ENCODE measurements around the gene TMEM123.

TMEM123 gene

DNA sequence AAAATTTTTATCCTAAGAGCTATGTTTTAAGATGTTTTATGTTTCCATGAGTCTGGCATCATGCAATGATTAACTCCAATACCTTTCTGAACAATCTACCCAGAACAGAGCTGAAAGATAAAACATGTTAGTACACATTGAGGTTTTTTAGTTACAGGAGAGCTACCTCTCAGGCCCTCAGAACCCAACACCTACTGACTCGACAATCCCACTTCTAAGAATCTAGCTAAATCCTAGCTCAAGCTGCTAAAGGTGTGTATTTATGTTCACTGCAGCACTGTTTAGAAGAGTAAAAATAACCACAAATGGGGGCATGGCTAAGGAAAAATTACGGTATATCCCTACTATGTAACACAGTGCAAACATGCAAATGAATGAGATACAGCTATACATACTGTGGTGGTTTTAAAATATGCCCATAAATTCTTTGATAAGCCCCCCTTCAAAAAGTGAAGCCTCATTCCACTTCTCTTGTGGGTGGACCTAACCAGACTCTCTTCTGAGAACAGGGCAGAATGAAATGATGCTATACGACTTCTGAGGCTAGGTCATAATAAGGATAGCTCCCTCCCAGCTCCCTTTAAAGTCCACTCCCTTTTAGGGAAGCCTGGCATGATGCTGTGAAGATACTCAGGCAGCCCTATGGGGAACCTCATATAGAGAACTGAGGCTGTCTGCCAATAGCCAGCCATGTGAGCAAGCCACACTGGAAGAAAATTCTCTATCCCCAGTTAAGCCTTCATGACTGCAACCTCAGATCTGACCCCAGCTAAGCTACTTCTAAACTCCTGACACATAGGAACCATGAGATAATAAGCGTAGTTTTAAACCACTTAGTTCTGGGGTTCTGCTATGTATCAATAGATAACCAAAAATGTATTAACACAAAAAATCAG lies 29.5 kb downstream of the TMEM123 start:
- Histone ChIP-seq H3K27ac (ENCODE audit: low read depth, low read length) (peak overlapping the region; percentile 61), H3K27me3 (ENCODE audit: low read length) (no peaks in the 10 kb centered on the region), H3K9me2 (replicated peaks; ENCODE audit: insufficient read depth, low read length) (no peaks in the 10 kb centered on the region), H3K4me3 (ENCODE audit: insufficient read depth, low read length, poor library complexity, severe bottlenecking) (no peak overlapping the region), H3K79me2 (ENCODE audit: insufficient read depth, low read length) (peaks cover 100% of the 10 kb centered on the region), H2AFZ (ENCODE audit: low read depth, low read length, severe bottlenecking) (no peak overlapping the region), H3K36me3 (ENCODE audit: low read length) (peaks cover 25% of the 10 kb centered on the region), H3K9ac (ENCODE audit: low read length) (no peak overlapping the region), H3F3A (ENCODE audit: insufficient read depth) (peaks cover 36% of the 10 kb centered on the region), H3K4me2 (ENCODE audit: low read depth, low read length, poor library complexity, severe bottlenecking) (peak overlapping the region; percentile 38), H4K20me1 (ENCODE audit: low read depth, low read length) (peaks cover 12% of the 10 kb centered on the region; the same call in 1 of the 2 replicates), H3K9me3 (ENCODE audit: insufficient read depth, low read length) (no peaks in the 10 kb centered on the region)
- TF ChIP-seq, protein P1, sequence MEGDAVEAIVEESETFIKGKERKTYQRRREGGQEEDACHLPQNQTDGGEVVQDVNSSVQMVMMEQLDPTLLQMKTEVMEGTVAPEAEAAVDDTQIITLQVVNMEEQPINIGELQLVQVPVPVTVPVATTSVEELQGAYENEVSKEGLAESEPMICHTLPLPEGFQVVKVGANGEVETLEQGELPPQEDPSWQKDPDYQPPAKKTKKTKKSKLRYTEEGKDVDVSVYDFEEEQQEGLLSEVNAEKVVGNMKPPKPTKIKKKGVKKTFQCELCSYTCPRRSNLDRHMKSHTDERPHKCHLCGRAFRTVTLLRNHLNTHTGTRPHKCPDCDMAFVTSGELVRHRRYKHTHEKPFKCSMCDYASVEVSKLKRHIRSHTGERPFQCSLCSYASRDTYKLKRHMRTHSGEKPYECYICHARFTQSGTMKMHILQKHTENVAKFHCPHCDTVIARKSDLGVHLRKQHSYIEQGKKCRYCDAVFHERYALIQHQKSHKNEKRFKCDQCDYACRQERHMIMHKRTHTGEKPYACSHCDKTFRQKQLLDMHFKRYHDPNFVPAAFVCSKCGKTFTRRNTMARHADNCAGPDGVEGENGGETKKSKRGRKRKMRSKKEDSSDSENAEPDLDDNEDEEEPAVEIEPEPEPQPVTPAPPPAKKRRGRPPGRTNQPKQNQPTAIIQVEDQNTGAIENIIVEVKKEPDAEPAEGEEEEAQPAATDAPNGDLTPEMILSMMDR (IDR thresholded peaks at IDR 0.05; ENCODE audit: insufficient read depth, low read length, poor library complexity, severe bottlenecking), result no peak
- no peak for TF ChIP-seq EZH2phosphoT487 (conservative IDR thresholded peaks at IDR 0.05; ENCODE audit: low read length)

DNA sequence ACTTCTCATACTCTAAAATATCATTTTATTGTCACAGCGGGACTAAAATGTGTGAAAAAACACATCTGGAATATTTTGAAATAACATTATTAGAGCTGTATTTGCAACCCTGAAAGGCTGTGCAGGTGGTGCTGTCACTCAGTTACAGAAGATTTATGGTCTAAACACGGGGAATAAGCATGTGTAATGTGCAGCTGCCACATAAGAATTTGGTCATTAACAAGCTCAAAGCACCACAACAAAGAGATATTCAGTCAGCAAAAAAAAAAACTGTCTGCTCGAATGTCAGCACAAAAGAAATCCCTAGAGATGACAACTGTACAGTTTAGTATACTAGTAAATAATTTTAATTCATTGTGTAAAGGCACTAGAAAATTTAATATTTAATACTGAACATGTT lies 31.3 kb downstream of the TMEM123 start:
- TF ChIP-seq, protein P1 (IDR thresholded peaks at IDR 0.05; ENCODE audit: insufficient read depth, low read length, poor library complexity, severe bottlenecking), result no peak
- no peak for TF ChIP-seq EZH2phosphoT487 (conservative IDR thresholded peaks at IDR 0.05; ENCODE audit: low read length)
- no peak overlapping the region for H2AFZ ChIP-seq (ENCODE audit: low read depth, low read length, severe bottlenecking)
- H3K36me3 ChIP-seq (ENCODE audit: low read length), result peaks cover 26% of the 10 kb centered on the region
- no peak overlapping the region for H3K9ac ChIP-seq (ENCODE audit: low read length)
- H3K27ac ChIP-seq (ENCODE audit: low read depth, low read length), result peak overlapping the region; percentile 61
- no peaks in the 10 kb centered on the region for H3K27me3 ChIP-seq (ENCODE audit: low read length)
- peaks cover 100% of the 10 kb centered on the region for H3K79me2 ChIP-seq (ENCODE audit: insufficient read depth, low read length)
- no peaks in the 10 kb centered on the region for H3K9me2 ChIP-seq (replicated peaks; ENCODE audit: insufficient read depth, low read length)
- H3F3A ChIP-seq (ENCODE audit: insufficient read depth), result peaks cover 31% of the 10 kb centered on the region
- no peak overlapping the region for H3K4me3 ChIP-seq (ENCODE audit: insufficient read depth, low read length, poor library complexity, severe bottlenecking)
- no peaks in the 10 kb centered on the region for H3K9me3 ChIP-seq (ENCODE audit: insufficient read depth, low read length)
- peak overlapping the region; percentile 38 for H3K4me2 ChIP-seq (ENCODE audit: low read depth, low read length, poor library complexity, severe bottlenecking)
- peaks cover 12% of the 10 kb centered on the region; the same call in 1 of the 2 replicates for H4K20me1 ChIP-seq (ENCODE audit: low read depth, low read length)

DNA sequence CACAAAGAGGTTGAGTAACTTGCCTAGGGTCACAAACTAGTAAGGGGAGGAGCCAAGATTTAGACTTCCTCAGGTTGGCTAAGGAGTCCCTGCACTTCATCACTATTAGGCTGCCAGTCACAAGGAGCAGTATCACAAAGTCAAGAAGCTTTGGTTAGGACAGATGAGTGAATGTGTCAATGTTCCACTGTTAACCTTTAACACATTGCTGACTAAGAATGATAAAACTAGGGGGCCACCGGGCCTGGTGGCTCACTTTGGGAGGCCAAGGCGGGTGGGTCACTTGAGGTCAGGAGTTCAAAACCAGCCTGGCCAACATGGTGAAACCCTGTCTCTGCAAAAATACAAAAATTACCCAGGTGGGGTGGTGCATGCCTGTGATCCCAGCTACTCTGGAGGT lies 32.0 kb downstream of the TMEM123 start:
- Histone ChIP-seq H3K9me2 (replicated peaks; ENCODE audit: insufficient read depth, low read length) (no peaks in the 10 kb centered on the region), H3K4me2 (ENCODE audit: low read depth, low read length, poor library complexity, severe bottlenecking) (no peak overlapping the region), H3K27ac (ENCODE audit: low read depth, low read length) (peak overlapping the region; percentile 61), H3K9me3 (ENCODE audit: insufficient read depth, low read length) (no peaks in the 10 kb centered on the region), H3F3A (ENCODE audit: insufficient read depth) (peaks cover 31% of the 10 kb centered on the region), H3K4me3 (ENCODE audit: insufficient read depth, low read length, poor library complexity, severe bottlenecking) (no peak overlapping the region), H3K36me3 (ENCODE audit: low read length) (peaks cover 20% of the 10 kb centered on the region), H3K79me2 (ENCODE audit: insufficient read depth, low read length) (peaks cover 100% of the 10 kb centered on the region), H3K9ac (ENCODE audit: low read length) (no peak overlapping the region), H4K20me1 (ENCODE audit: low read depth, low read length) (peaks cover 16% of the 10 kb centered on the region), H2AFZ (ENCODE audit: low read depth, low read length, severe bottlenecking) (no peak overlapping the region), H3K27me3 (ENCODE audit: low read length) (no peaks in the 10 kb centered on the region)
- no peak for TF ChIP-seq EZH2phosphoT487 (conservative IDR thresholded peaks at IDR 0.05; ENCODE audit: low read length)
- TF ChIP-seq, protein P1 (IDR thresholded peaks at IDR 0.05; ENCODE audit: insufficient read depth, low read length, poor library complexity, severe bottlenecking), result no peak

All from SU-DHL-6 (cell line).